GM19372 (cell line): Measurements from ENCODE around the gene OR6C68.
"Not testable (repeated sequence)": the region's sequence is repeated elsewhere in the genome, so short reads cannot be mapped to it uniquely, and the experiment has no call there.

Source experiments
- ATAC-seq: cut with Tn5 transposase; IDR thresholded peaks from one replicate; pipeline ENCODE4 v1.9.1; 2021; ENCODE audit warnings: mild to moderate bottlenecking, low read depth, moderate library complexity; ENCODE audit not compliant: unreplicated experiment

OR6C68 gene

DNA sequence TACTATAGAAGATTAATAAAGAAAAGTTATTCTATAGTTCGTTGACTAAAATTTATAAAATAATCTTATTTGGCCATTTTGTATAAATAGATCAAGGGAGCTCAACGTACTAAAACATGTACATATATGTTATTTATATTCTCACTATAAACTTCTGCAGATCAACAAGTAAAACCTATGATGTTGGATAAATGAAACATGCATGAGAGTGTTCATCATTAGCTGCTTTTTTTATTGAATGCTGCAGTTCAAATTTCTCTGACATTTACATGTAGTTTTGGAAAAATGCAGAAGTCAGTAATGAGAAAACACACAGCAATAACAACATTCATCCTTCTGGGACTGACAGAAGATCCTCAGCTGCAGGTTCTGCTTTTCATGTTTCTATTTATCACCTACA lies at the start of gene OR6C68:
Gene OR6C68, plus strand, starts transcription at position 301 of the 400 bp plus-strand sequence. Its CDS starts 0 bp downstream, at position 301.
- no peak for ATAC-seq

DNA sequence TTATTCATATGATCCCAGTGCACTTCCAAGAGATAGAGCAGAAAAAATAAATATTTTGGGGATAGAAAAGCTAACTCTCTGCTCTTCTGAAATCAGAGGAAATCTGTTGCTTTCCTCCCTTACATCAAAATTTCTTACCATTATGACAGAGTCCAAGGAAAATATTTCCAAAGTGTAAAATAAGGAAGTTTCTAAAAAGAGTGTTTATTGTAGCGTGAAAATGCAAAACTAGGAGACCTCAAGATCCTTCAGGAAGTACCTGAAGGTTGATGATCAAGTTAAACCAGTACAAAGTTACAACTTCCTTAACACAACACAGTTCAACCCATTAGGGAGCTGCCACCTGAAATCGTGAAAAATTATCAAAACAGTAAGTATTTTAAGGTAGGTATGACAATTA lies 48.4 kb upstream of the OR6C68 start, which contains the start of gene OR6C2:
Gene OR6C2, plus strand, starts transcription at position 301 of the 400 bp plus-strand sequence. CDS start 8,138 bp downstream, outside the sequence.
- ATAC-seq = no peak

DNA sequence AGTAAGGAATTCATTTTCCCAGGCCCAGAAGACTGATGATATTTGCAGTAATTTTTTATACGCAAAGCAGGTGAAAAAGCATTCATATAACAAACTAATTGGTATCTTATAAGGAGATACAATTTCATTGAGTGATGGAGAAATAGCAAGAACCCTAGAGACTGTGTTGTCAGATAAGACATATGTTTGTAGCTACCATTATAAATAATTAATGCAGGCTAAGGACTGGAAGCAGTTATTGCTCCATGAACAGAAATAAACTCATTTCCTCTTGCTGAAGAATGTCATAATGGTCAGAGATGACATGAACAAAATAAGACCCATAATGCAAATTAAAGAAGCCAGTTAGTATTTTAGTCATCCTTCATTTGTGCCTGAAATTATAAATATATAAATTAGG lies 46.8 kb upstream of the OR6C68 start:
- no peak for ATAC-seq

DNA sequence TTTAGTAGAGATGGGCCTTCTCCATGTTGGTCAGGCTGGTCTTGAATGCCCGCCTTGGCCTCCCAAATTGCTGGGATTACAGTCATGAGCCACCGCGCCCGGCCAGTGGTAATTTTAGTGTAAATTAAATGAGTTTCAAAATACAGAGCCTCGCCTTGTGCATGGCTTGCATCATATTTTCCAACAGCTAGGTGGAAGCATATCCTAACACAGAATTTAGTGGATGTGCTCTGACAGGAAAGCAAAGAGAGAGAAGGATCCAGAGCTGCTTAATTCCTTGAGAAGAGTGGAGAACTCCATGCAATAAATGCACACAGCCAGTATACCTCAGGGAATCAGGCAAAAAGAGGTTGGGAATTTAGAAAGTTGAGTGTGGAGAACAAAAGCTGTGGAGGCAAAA lies 45.9 kb upstream of the OR6C68 start:
- no peak for ATAC-seq

DNA sequence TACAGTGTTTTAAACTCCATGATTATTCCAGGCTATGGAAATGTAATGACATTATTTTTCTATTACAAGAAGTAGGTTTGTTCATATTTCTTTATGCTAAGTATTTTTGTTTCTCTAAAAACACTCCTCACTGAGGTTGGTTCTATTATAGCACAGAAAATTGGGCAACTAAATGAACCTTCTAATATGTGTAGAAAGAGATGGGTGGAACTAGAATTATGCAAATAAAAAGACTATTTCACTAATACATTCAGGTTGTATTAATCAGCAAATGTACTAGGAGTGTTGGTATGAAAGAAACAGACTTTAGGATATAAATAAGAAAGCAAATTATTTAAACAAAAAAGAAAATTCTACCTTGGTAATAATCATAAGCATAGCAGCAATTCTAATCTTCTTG lies 43.4 kb upstream of the OR6C68 start:
- no peak for ATAC-seq

DNA sequence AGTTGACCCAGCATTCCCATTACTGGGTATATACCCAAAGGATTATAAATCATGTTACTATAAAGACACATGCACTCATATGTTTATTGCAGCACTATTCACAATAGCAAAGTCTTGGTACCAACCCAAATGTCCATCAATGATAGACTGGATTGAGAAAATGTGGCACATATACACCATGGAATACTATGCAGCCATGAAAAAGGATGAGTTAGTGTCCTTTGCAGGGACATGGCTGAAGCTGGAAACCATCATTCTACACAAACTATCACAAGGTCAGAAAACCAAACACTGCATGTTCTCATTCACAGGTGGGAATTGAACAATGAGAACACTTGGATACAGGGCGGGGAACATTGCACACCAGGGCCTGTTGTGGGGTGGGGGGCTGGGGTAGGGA lies 27.3 kb upstream of the OR6C68 start:
- ATAC-seq = not testable (repeated sequence)

DNA sequence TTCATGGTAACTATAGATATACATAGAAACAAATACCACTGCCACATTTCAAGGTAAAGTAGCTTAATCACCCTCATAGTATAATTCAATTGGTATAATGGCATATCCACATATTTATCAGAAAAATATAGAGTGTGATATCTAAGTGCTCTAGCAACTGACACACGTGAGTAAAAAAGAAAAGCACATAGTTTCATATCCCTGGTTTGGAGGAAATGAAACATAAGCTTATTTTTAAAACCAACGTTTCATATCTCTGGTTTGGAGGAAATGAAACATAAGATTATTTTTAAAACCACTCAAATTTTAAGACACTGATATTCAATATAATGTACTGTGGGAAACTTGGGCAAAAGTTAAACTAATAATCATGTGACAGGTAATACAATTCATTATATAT lies 24.3 kb upstream of the OR6C68 start:
- no peak for ATAC-seq

DNA sequence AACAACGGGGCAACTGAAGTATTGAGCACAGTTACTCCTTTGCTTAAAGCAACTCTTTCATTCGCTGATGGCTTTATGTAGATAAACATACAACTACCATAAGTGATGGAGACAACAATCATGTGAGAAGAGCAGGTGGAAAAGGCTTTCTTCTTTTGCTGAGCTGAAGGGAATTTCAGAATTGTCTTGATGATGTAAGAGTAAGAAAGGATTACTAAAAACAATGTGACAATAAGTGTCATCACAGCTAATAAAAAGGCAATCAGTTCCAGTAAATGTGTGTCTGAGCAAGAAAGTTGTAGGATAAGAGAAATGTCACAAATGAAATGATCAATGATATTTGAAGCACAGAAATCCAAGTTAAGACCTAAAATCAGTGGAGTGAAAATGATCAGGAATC lies 22.9 kb upstream of the OR6C68 start:
- no peak for ATAC-seq

DNA sequence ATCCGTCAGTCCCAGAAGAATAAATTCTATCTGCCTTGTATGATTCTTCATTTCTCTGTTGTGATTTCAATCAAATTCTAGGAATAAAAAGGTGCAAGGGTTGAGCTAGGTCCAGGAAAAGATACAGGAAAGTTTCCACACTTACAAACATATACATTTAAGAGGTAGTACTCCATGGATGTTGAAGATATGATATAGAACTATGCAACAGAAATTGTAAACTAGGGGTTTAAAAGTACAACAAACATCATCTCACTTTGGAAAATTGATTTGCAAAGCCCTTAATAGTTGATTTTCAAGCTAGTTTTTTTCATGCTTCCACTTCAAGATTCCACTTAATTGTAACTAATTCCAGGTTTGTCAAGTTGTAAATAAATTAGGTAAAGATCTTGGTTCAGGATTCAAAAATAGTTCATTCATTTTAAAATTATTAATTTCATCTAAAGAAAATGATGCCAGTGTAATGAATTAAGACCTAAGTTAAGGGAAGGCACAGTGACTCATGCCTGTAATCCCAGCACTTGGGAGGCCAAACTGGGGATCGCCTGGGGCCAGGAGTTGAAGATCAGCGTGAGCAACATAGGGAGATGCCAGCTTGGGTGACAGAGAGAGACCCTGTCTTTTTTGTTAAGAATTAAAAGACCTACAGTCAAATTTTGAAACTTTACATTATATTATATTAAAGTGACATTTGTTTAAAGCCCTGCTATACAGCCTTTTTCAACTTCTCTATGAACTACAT lies 21.9 kb upstream of the OR6C68 start, which contains the start of gene OR6C70:
Gene OR6C70, minus strand, starts transcription at position 51 of the 742 bp plus-strand sequence. Its CDS starts 0 bp downstream, at position 51.
- ATAC-seq = no peak

DNA sequence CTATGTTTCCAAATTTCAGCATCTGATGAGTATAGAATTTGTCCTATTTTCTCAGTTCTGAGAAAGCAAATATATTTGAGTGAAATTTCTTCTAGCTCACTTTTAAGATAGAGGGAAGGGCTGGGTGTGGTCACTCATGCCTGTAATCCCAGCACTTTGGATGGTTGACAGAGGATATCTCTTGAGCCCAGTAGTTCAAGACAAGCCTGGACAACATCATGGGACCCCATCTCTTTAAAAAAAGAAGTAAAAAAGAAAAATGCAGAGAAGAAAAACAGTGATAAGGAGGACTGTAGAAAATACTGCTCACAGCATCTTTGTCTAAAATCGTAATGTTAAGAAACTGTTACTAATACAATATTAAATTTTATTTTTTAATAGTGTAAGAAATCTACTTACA lies 19.9 kb upstream of the OR6C68 start:
- no peak for ATAC-seq

DNA sequence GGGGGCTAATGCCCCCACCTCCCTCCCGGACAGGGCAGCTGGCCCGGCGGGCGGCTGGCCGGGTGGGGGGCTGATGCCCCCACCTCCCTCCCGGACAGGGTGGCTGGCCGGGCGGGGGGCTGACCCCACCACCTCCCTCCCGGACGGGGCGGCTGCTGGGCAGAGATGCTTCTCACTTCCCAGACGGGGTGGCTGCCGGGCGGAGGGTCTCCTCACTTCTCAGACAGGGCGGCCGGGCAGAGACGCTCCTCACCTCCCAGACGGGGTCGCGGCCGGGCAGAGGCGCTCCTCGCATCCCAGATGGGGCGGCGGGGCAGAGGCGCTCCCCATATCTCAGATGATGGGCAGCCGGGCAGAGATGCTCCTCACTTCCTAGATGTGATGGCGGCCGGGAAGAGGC lies 13.0 kb upstream of the OR6C68 start:
- not testable (repeated sequence) for ATAC-seq

DNA sequence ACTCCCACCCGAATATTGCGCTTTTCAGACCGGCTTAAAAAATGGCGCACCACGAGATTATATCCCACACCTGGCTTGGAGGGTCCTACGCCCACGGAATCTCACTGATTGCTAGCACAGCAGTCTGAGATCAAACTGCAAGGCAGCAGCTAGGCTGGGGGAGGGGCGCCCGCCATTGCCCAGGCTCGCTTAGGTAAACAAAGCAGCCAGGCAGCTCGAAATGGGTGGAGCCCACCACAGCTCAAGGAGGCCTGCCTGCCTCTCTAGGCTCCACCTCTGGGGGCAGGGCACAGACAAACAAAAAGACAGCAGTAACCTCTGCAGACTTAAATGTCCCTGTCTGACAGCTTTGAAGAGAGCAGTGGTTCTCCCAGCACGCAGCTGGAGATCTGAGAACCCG lies 7.9 kb upstream of the OR6C68 start:
- not testable (repeated sequence) for ATAC-seq

DNA sequence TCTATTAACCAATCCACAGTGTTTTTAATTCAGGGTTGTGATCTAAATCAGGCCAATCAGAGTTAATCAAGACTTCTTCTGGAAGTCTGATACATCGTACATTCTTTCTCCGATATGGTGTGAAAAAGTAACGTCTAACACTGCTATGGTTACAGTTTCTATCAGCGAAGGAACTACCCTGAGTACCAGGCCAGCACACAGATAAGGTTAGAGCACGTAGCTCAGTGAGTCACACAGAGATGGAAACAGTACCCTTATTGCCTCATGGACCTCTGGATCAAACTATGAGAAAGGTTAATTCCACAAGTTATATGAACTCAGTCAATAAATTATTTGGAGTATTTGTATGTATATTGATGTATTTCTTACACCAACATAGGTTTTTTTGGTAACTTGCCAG lies 3.3 kb downstream of the OR6C68 start:
- no peak for ATAC-seq

DNA sequence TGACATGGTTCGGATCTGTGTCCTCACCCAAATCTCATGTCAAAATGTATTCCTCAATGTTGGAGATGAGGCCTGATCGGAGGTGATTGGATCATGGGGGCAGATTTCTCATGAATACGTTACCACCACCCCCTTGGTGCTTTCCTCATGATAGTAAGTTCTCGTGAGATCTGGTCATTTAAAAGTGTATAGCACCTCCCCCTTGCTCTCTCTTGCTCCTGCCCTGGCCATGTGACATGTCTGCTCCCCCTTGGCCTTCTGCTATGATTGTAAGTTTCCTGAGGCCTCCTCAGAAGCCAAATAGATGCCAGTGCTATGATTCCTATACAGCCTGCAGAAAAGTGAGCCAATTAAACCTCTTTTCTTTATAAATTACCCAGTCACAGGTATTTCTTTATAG lies 7.1 kb downstream of the OR6C68 start:
- no peak for ATAC-seq

DNA sequence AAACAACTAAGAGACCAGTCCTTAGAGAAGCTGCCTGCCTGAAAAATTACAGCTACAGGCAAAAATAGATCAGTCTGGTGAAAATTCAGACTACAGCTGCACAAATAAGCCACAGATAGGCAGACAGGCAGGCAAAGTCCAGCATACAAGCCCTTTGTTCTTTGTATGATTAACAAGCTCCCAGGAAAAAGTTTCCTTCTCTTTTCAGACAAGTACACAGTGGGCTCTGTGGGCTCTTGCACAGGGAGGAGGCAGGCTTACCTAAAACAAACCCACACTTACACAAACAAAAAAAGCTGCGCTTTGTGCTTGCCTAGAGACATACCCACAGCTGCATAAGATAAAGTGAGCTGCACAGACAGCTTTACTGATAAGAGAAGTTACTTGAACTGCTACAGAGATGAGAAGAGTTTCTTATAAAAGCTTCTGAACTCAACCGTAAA lies 7.7 kb downstream of the OR6C68 start:
- no peak for ATAC-seq

DNA sequence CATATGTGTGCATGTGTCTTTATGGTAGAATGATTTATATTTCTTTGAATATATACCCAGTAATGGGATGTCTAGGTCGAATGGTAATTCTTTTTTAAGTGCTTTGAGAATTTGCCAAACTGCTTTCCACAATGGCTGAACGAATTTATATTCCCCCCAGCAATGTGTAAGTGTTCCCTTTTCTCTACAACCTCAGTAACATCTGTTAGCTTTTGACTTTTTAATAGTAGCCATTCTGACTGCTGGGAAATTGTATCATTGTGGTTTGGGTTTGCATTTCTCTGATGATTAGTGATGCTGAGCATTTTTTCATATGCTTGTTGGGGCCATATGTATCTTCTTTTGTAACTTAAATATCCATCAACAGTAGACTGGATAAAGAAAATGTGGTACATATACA lies 9.4 kb downstream of the OR6C68 start:
- ATAC-seq = no peak

DNA sequence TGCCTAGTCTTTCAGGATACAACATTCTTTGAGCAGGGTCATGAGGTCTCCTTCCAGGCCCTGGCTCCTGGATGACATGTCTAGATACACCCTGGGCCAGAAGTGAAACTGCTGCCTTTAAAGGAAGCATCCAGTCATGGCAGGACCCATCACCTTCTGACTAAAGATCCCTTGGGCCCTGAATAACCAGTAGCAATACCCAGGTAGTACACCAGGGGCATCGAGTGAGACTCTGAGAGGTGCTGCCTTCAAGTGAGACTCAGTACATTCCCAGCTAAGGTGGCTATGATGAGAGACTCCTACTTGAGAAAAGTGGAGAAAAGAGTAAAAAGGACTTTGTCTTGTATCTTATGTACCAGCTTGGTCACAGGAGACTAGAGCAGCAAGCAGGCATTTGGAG lies 23.5 kb downstream of the OR6C68 start:
- no peak for ATAC-seq

DNA sequence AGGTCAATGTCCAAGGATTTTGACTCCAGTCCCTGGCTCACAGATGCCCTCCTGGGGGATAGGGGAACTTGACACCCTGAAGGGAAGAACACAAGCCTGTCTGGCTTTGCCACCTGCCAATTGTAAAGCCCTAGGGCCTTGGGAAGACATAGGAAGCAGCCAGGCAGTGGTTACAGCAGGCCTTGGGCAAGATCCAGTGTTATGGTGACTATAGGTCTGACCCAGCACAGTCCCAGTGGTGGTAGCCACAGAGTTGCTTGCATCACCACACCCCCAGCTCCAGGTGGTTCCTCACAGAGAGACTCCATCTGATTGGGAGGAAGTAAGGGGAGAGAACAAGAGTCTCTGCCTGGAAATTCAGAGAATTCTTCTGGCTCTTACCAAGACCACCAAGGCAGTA lies 24.2 kb downstream of the OR6C68 start:
- ATAC-seq = no peak
